Type B pancreatic cell (in vitro differentiated cells): ENCODE data around the gene PRDM12. TPM values are rescaled to one million over a fixed set of nuclear protein-coding genes. Genes with fewer than 3 reads are reported as not detected.

Experiments used
- DNase-seq: peaks from one replicate; pipeline ENCODE4 v3.0.0; 2021; ENCODE audit warnings: mixed read lengths; ENCODE audit not compliant: unreplicated experiment; ENCODE audit errors: extremely low spot score
- H3K27ac Mint-ChIP-seq: 2 replicates; pipeline ENCODE4 v1.8.0; 2021; ENCODE audit warnings: mild to moderate bottlenecking, mixed read lengths
- H3K27me3 Mint-ChIP-seq: 2 replicates; pipeline ENCODE4 v1.8.0; 2021; ENCODE audit warnings: mixed read lengths
- H3K36me3 Mint-ChIP-seq: 2 replicates; pipeline ENCODE4 v1.8.0; 2021; ENCODE audit warnings: mixed read lengths
- H3K4me1 Mint-ChIP-seq: one replicate; pipeline ENCODE4 v1.8.0; 2021; ENCODE audit warnings: mixed read lengths; ENCODE audit not compliant: unreplicated experiment
- H3K4me3 Mint-ChIP-seq: 2 replicates; pipeline ENCODE4 v1.8.0; 2021; ENCODE audit warnings: mild to moderate bottlenecking, mixed read lengths
- H3K9me3 Mint-ChIP-seq: 2 replicates; pipeline ENCODE4 v1.8.0; 2021; ENCODE audit warnings: mixed read lengths
- total RNA-seq: library from RNA; stranded (reverse); gene quantifications from 2 replicates; pipeline ENCODE4 v1.2.1, GENCODE V29; 2021; ENCODE audit warnings: low replicate concordance
- TF ChIP-seq, protein P1 (sequence below): fragments of 200-600 bp; sonication (generic); conservative IDR thresholded peaks from 2 replicates; pipeline ENCODE4 v1.5.0; 2021; ENCODE audit warnings: antibody characterized with exemption, mild to moderate bottlenecking

The PRDM12 gene
- total RNA-seq, 1 donor from 2014 or later: 0.34 TPM

DNA sequence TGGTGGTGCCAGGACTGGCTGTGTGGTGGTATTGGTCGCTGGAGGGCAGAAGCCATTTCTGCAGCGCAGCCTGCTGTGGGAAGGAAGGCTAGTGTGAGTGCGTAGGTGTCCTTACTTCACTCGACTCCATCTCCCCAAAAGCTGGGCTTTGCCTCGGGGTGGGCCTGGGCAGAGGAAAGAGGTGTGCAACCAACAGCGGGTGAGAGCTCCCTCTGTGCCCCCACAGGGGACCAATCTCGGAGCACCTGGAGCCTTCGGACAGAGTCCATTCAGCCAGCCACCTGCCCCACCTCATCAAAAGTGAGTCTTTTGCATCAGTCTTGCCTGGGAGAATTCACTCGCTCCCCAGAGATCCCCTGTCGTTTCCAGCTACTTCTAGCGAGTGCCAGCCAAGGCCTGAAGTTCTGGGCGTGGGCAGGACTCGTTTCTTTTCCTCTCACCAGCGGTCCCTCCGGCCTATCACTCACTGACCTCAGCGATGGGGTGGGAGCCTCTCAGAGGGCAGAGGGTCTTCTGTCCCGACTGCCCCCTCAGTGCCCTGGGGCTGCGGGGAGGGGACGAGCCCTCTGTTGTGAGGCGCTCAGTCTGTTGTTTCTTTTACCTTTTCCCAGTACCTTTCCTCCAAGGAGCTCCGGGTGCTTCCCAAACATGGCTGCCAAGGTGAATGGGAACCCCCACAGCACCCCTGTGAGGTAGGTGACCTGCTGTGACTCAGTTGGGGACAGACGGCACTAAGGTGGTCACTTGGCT is 32.9 kb upstream of the PRDM12 start:
- Mint-ChIP-seq H3K36me3 (peaks cover 13% of the 10 kb centered on the region), H3K9me3 (no peaks in the 10 kb centered on the region), H3K4me1 (no peaks in the 10 kb centered on the region), H3K27ac (no peak overlapping the region), H3K27me3 (no peaks in the 10 kb centered on the region), H3K4me3 (no peak overlapping the region)
- DNase-seq: no peak
- TF ChIP-seq, protein P1, sequence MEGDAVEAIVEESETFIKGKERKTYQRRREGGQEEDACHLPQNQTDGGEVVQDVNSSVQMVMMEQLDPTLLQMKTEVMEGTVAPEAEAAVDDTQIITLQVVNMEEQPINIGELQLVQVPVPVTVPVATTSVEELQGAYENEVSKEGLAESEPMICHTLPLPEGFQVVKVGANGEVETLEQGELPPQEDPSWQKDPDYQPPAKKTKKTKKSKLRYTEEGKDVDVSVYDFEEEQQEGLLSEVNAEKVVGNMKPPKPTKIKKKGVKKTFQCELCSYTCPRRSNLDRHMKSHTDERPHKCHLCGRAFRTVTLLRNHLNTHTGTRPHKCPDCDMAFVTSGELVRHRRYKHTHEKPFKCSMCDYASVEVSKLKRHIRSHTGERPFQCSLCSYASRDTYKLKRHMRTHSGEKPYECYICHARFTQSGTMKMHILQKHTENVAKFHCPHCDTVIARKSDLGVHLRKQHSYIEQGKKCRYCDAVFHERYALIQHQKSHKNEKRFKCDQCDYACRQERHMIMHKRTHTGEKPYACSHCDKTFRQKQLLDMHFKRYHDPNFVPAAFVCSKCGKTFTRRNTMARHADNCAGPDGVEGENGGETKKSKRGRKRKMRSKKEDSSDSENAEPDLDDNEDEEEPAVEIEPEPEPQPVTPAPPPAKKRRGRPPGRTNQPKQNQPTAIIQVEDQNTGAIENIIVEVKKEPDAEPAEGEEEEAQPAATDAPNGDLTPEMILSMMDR: no peak

DNA sequence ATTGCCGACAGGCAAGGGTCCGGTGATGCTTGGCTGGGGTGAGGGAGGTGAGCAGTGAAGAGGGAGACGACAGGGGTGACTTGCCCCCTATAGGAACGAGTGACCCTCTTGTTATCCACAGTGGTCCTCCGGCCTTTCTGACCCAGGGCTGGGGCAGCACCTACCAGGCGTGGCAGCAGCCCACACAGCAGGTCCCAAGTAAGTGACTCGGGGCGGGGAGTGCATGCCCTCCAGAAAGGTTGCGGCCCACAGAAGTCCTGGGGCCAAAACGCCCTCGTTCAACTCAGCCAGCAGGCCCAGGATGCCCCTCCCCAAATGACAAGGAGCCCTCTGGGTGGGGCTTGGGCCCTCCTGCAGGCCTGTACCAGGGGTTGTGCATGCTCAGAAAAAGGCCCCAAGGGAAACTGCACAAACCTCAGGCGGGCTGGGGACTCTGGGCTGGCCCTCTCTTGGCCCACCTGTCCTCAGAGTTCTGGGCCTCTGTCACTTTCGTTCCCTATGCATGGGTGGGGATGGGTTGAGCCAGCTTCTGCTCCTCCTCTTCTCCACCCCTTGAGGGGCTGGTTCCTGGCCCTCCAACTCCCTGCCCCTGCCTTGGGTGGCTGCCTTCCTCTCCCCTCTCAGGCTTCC is 32.2 kb upstream of the PRDM12 start:
- Mint-ChIP-seq H3K4me3 (no peak overlapping the region), H3K27me3 (no peaks in the 10 kb centered on the region), H3K9me3 (no peaks in the 10 kb centered on the region), H3K27ac (no peak overlapping the region), H3K4me1 (no peaks in the 10 kb centered on the region), H3K36me3 (peaks cover 9% of the 10 kb centered on the region)
- no peak for DNase-seq
- TF ChIP-seq, protein P1: no peak

DNA sequence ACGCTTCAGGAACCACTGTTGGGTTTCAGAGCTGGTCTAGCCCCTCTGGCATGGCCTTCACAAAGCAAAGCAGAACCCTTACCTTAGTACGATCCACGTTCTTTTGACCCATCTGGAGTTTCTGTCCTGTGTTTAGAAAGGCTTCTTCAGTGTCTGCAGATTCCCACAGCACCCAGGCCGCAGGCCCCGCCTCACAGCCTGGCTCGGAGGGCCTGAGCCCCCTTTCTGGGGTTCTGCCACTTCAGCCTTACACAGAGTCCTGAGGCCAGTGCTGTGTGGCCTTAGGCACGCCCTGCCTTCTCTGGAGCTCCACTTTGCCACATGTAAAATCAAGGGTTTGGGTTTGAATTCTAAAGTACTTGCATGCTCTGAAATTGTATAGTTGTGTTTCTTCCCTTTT is 31.6 kb upstream of the PRDM12 start:
- H3K9me3 Mint-ChIP-seq: no peaks in the 10 kb centered on the region
- peaks cover 4% of the 10 kb centered on the region for H3K36me3 Mint-ChIP-seq
- no peak overlapping the region for H3K4me3 Mint-ChIP-seq
- TF ChIP-seq, protein P1: no peak
- no peak for DNase-seq
- no peak overlapping the region for H3K27ac Mint-ChIP-seq
- H3K27me3 Mint-ChIP-seq: no peaks in the 10 kb centered on the region
- H3K4me1 Mint-ChIP-seq: no peaks in the 10 kb centered on the region

DNA sequence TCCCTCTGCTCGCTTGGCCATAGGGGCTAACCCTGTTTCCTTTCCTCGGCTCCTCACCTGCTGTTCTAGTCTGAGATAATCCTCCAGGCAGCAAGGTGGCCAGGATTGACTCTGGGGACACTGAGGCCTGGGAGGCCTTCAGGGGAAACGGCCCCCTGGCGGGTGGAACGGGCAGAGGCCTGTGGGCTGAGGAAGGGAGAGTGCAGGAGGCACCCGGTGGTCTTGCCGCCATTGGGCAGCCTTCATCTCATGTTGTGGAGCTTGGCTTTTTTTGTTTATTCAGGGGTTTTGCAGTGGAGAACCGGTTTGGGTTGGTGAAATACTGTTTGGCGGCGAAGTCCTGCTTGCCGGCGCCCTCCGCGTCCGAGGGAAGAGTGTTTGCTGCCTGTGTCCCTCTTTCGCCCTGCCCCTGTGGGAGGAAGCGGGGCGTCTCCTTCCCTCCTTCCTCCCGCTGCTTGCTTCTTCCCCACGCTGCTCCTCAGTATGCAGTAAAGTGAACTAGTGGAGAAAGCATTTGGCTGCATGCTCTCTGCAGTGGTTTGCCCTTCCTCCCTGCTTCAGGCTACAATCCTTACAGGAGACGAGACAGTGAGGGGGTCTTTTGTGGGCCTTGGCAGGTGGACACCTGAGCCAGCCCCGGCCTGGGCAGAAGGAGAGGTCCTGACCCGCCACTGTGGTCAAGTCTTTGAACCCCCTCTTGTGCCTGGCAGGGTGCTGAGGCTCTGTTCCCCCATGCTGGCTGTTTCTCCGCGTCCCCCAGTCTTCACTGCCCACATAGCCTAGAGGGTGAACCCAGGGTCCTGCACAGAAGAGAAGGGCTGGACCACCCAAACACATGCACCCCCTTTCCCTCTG is 30.8 kb upstream of the PRDM12 start:
- TF ChIP-seq, protein P1: no peak
- no peak for DNase-seq
- H3K27me3 Mint-ChIP-seq: no peaks in the 10 kb centered on the region
- peaks cover 7% of the 10 kb centered on the region for H3K36me3 Mint-ChIP-seq
- H3K9me3 Mint-ChIP-seq: no peaks in the 10 kb centered on the region
- no peak overlapping the region for H3K4me3 Mint-ChIP-seq
- H3K4me1 Mint-ChIP-seq: peaks cover 4% of the 10 kb centered on the region
- no peak overlapping the region for H3K27ac Mint-ChIP-seq

DNA sequence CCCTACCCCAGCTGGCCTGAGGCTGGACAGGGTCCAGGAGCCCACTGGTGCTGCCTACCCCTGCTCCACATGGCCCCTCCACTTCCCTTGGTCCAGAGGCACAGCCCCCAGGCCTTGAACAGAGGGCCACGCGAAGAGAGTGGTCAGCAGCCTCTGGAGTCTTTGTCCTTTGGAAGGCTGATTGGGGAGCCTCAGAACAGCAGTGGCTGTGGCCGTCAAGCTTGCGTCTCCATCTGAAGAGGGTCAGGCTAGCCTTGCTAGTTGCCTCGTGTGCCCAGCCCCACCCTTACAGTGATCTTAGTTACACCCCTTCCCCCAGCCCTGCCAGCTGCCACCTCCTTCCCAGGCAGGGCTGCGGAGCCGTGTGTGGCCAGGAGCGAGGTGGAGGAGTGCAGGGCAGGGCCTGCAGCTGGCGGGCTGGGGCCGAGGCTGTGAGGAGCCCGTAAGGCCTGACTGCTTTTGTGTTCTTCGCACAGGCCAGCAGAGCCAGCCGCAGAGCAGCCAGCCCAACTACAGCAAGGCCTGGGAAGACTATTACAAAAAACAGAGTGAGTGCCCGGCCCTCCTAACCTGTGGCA is 30.1 kb upstream of the PRDM12 start:
- Mint-ChIP-seq H3K4me1 (peaks cover 11% of the 10 kb centered on the region), H3K27me3 (no peaks in the 10 kb centered on the region), H3K4me3 (no peak overlapping the region), H3K9me3 (no peaks in the 10 kb centered on the region), H3K27ac (no peak overlapping the region), H3K36me3 (peaks cover 13% of the 10 kb centered on the region)
- TF ChIP-seq, protein P1: no peak
- DNase-seq: no peak
